Activated T-helper 17 cell treated with anti-CD3 and anti-CD28 coated beads, Interleukin-2, amount 50 U/mL, for 72 hours (primary cell): ENCODE results near the gene PCED1B. TPM values are rescaled to one million over a fixed set of nuclear protein-coding genes. Genes with fewer than 3 reads are reported as not detected.
A peak's percentile ranks its signal among the peaks of the same experiment; 100 is the strongest.
"Not testable (repeated sequence)": the region's sequence is repeated elsewhere in the genome, so short reads cannot be mapped to it uniquely, and the experiment has no call there.

Experiments
- ATAC-seq: fragments of 150-1000 bp; cut with Tn5 transposase; replicated peaks from 2 replicates; pipeline ENCODE4 v1.10.0; 2021; ENCODE audit warnings: mild to moderate bottlenecking, moderate library complexity
- H3K27ac Mint-ChIP-seq: one replicate; pipeline ENCODE4 v1.8.0; 2022; ENCODE audit warnings: mixed read lengths
- H3K27me3 Mint-ChIP-seq: one replicate; pipeline ENCODE4 v1.8.0; 2022; ENCODE audit warnings: mixed read lengths
- H3K36me3 Mint-ChIP-seq: one replicate; pipeline ENCODE4 v1.8.0; 2022; ENCODE audit warnings: low read depth, mild to moderate bottlenecking, mixed read lengths
- H3K4me1 Mint-ChIP-seq: one replicate; pipeline ENCODE4 v1.8.0; 2022; ENCODE audit warnings: mixed read lengths
- H3K4me3 Mint-ChIP-seq: one replicate; pipeline ENCODE4 v1.8.0; 2022; ENCODE audit warnings: mild to moderate bottlenecking, mixed read lengths
- H3K9me3 Mint-ChIP-seq: one replicate; pipeline ENCODE4 v1.8.0; 2022; ENCODE audit warnings: mixed read lengths
- total RNA-seq, 2 donors: library from RNA; stranded (reverse); gene quantifications; one replicate each; pipeline ENCODE4 v1.2.3, GENCODE V29; 2022

Gene PCED1B
- total RNA-seq, 2 donors from 2014 or later: 31.0 to 107 TPM

DNA sequence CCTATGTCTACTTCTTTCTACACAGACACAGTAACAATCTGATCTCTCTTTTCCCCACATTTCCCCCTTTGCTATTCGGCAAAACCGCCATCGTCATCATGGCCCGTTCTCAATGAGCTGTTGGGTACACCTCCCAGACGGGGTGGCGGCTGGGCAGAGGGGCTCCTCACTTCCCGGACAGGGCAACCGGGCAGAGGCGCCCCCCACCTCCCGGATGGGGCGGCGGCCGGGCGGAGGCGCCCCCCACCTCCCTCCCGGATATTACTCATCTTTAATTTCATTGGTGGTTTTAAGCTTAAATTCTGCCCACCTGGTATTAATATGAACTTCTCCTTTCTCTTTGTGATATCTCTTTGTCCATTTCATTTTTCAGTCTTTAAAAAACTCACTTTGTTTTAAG is 90.9 kb downstream of the PCED1B start:
- H3K4me3 Mint-ChIP-seq, H3K4me1 Mint-ChIP-seq, H3K9me3 Mint-ChIP-seq, H3K27ac Mint-ChIP-seq, ATAC-seq, H3K27me3 Mint-ChIP-seq: not testable (repeated sequence)
- peaks cover 63% of the 10 kb centered on the region for H3K36me3 Mint-ChIP-seq

DNA sequence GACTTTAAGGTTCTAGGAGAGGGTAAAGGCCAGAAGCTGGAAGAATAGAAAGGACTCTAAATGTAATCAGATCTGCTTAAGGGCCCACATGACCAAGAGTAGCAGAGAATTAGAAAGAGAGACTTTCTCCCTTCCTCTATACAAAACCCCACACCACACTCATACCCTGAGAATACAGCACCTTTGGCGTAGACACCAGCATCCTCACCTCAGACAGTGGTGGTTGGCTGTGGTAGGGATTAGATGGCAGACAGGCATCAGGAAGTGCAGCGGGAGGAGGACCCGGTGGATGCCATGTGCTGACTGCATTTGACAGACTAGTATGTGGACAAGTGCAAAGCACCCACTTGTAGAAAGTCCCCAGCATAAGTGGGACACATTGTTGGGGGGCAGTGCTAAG is 98.6 kb downstream of the PCED1B start:
- ATAC-seq: no peak
- Mint-ChIP-seq H3K27ac (no peak overlapping the region), H3K27me3 (no peaks in the 10 kb centered on the region), H3K4me3 (no peak overlapping the region), H3K9me3 (no peaks in the 10 kb centered on the region), H3K4me1 (no peaks in the 10 kb centered on the region), H3K36me3 (peaks cover 24% of the 10 kb centered on the region)

DNA sequence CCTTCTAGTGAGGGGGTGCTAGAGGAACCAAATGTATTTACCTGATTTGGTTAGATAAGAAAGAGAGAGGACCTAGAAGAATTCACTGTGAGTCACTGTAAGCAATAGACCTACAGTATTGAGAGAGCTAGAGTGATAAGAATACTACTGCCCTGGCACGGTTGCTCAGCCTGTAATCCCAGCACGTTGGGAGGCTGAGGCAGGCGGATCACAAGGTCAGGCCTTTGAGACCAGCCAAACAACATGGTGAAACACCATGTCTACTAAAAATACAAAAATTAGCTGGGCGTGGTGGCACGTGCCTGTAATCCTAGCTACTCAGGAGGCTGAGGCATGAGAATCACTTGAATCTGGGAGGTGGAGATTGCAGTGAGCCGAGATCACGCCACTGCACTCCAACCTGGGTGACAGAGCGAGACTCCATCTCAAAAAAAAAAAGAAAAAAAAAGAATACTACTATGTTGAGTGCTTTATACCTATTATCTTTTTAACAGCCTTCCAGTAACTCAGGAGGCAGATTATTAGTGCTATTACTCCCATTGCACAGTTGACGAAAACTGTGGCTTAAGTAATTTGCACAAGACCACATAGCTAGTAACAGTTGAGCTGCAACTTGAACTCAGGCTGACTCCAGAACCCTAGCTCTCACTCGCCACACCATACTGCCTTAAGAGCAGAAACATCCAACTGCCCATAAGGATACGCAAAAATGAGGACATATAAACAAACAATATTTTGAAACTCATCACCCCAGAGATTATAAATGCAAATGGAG is 102.9 kb downstream of the PCED1B start:
- H3K27ac Mint-ChIP-seq, ATAC-seq, H3K9me3 Mint-ChIP-seq, H3K4me3 Mint-ChIP-seq, H3K27me3 Mint-ChIP-seq: not testable (repeated sequence)
- Mint-ChIP-seq H3K4me1 (peaks cover 12% of the 10 kb centered on the region), H3K36me3 (peaks cover 36% of the 10 kb centered on the region)

DNA sequence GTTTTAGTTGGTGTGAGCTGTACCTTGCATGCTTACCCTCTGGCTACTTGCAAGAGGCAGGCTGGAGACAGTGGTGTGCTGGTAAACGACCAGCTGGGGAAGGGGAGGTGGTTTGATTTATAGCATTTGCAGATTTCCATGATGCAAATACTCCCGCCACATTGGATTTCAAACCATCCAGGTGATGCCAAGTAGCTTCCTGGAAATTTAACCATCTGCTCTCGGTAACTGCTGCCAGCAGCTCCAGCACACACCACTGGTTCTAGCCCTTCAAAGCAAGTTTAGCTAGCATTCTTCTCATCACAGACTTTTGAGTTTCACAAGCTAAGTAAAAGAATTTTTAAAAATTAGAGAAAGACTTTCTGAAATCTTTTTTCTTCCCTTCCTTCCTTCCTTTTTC is 104.8 kb downstream of the PCED1B start:
- Mint-ChIP-seq H3K27ac (no peak overlapping the region), H3K9me3 (no peaks in the 10 kb centered on the region), H3K36me3 (peaks cover 31% of the 10 kb centered on the region), H3K4me3 (no peak overlapping the region), H3K4me1 (peaks cover 23% of the 10 kb centered on the region), H3K27me3 (no peaks in the 10 kb centered on the region)
- no peak for ATAC-seq

DNA sequence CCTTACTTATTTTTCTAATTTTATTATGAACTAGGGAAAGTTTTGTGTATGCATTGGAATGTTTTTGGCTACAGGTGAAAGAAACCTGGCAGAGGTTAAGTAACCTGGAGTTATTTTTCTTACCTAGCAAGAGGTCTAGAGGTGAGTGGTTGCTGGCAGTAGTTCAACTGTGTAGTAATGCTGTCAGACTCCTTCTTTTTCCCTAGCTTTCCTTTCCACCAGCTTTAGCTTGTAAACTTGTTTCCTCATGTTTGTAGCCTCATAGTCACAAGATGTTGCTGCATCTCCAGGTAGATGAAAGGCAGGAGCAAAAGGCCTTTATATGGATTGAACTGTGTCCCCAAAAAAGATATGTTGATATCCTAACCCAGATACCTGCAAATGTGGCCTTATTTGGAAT is 105.4 kb downstream of the PCED1B start:
- ATAC-seq: no peak
- no peak overlapping the region for H3K27ac Mint-ChIP-seq
- H3K36me3 Mint-ChIP-seq: peaks cover 34% of the 10 kb centered on the region
- H3K27me3 Mint-ChIP-seq: no peaks in the 10 kb centered on the region
- no peaks in the 10 kb centered on the region for H3K9me3 Mint-ChIP-seq
- no peak overlapping the region for H3K4me3 Mint-ChIP-seq
- peaks cover 27% of the 10 kb centered on the region for H3K4me1 Mint-ChIP-seq

DNA sequence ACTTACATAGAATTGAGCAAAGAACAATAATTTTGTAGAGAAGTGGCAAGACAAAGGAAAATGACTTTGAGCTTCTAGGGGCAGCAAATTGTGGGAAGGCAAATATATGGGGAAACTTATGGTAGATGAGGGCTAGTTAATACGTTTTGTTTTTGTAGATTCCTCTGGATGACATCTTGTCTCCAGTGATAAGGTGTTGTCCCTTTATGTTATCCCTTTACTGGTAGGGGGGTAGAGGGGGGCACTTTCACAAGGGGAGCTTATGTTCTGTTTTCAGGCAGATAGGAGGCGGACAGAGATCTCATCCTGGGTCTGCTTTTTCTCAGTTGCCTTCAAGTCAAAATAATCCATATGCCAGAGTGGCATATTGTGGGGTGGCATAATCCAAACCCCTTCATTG is 106.8 kb downstream of the PCED1B start:
- Mint-ChIP-seq H3K4me1 (peaks cover 42% of the 10 kb centered on the region), H3K27me3 (no peaks in the 10 kb centered on the region), H3K27ac (no peak overlapping the region), H3K4me3 (no peak overlapping the region), H3K36me3 (peaks cover 42% of the 10 kb centered on the region), H3K9me3 (no peaks in the 10 kb centered on the region)
- no peak for ATAC-seq

DNA sequence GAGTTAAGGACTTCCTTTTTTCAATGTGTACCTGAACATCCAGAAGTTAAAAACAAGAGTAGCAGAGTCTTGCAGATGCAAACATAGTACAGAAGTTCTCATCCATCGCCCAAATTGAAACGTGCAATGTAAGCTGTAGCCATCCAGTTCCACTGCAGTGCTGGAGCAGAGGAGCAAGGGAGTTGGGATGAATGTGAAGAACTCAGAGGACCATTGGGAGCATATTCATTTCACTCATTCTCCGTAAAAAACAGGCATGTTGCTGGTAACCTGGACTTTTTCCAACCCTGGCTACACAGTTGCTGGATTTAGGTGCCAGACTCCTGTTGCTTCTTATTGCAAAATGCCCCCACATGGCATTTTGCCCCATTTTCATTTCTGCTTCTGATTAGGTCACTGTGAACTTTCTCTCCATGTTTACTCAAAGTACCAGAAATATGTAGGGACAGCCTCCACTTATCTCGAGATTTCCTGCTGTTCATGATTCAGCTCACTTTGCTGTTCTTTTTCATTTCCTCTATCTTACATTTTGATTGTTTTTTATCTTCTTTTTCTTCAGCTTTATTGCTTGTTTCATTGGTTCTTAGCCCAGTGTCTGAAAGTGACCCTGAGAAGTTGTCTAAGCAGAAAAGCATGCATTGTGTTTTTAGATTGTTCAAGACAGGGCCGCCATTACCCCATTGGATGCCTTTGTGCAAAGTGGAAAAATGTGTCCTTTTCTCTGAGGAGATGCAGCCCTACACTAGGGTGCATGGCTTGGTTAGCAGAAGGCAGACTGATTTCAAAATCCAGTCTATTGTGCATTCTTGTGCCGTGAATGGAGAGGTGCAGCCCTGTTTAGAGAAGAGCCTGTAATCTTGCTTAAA is 109.4 kb downstream of the PCED1B start:
- Mint-ChIP-seq H3K4me3 (peak overlapping the region; percentile 4), H3K27me3 (no peaks in the 10 kb centered on the region), H3K4me1 (peaks cover 67% of the 10 kb centered on the region), H3K27ac (no peak overlapping the region), H3K36me3 (peaks cover 51% of the 10 kb centered on the region), H3K9me3 (peaks cover 3% of the 10 kb centered on the region)
- ATAC-seq: no peak

DNA sequence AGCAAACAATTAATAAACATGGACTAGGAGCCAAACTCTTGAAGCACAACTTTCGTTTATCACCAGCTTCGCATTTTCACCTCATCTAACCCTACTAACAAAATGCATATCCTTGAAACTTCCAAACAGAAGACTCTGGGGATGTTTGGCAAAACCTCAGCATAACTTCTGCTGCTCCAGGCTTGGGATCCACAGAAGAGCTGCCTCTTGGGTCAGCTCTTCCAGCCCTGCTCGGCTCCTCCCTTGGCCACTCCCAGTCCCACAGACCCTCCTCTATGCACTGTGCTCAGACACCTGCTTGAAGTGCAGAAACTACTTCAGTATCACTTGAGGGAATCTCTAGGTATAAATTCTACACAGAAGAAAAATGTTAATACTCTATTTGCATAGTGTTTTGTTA is 110.3 kb downstream of the PCED1B start:
- H3K4me1 Mint-ChIP-seq: peaks cover 75% of the 10 kb centered on the region
- H3K4me3 Mint-ChIP-seq: peak overlapping the region; percentile 88
- peaks cover 3% of the 10 kb centered on the region for H3K9me3 Mint-ChIP-seq
- ATAC-seq: no peak
- peak overlapping the region; percentile 91 for H3K27ac Mint-ChIP-seq
- peaks cover 42% of the 10 kb centered on the region for H3K36me3 Mint-ChIP-seq
- no peaks in the 10 kb centered on the region for H3K27me3 Mint-ChIP-seq

DNA sequence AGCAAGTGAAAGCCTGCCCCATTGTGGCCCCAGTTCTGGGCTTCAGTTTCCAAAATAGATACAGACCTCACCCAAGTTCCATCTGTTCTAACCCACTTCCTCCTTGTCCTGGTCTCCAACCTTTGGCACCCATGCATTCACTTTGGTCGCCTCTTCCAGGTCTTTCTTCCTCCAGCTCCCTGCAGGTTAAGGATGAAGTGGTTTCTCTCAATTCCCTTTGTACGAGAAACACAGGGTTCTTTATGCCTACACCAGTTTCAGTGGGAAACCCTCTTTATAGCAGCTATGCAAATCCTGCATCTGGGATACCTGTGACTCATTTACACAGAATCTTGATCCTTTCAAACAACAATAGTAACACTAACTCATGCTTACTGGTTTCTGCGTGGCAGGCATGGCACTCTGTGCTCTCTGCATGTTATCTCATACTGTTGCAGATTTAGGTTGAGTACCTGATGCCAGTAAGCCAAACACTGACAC is 110.9 kb downstream of the PCED1B start:
- peak; percentile 92 for ATAC-seq
- Mint-ChIP-seq H3K4me3 (peak overlapping the region; percentile 88), H3K9me3 (peaks cover 3% of the 10 kb centered on the region), H3K36me3 (peaks cover 36% of the 10 kb centered on the region), H3K4me1 (peaks cover 70% of the 10 kb centered on the region), H3K27me3 (no peaks in the 10 kb centered on the region), H3K27ac (peak overlapping the region; percentile 91)

DNA sequence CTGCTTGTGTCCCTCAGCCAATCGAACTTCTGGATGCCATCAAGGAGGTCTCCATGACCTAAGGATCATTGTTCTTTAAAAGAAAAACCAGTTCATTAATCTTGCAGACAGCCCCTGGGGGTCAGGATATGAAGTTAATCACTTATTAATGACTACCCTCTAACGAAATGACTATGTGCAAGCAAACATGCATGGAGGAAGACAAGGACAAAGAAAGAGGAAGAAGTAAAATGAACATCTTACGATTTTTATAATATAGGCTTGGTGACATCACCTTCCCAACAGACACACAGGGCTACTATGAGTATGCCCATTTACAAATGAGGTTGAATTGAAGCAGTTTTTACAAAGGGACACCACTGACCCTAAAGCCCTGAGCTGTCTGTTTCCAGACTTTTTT is 111.5 kb downstream of the PCED1B start:
- peaks cover 70% of the 10 kb centered on the region for H3K4me1 Mint-ChIP-seq
- peak overlapping the region; percentile 88 for H3K4me3 Mint-ChIP-seq
- peak; percentile 35 for ATAC-seq
- peak overlapping the region; percentile 91 for H3K27ac Mint-ChIP-seq
- H3K36me3 Mint-ChIP-seq: peaks cover 32% of the 10 kb centered on the region
- peaks cover 3% of the 10 kb centered on the region for H3K9me3 Mint-ChIP-seq
- no peaks in the 10 kb centered on the region for H3K27me3 Mint-ChIP-seq

DNA sequence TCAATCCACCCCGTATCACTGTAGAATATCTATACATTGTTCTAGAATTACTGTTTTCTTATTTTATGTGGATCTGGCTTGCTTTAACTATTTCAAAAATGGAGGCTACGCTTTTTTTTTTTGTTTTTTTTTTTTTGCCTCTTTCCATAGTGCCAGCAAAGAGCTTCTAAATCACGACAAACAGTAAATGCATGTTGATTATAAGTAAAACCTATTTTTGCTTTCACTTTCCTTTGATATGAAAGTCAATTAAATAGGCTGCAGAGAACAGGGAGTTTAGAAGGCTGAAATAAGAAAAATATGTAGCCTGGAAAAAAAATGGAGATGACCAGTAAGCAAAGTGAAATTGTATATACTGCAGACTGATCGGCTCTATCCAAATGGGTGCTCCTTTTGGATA is 112.6 kb downstream of the PCED1B start:
- ATAC-seq: no peak
- H3K36me3 Mint-ChIP-seq: peaks cover 30% of the 10 kb centered on the region
- H3K4me3 Mint-ChIP-seq: peak overlapping the region; percentile 88
- H3K27me3 Mint-ChIP-seq: no peaks in the 10 kb centered on the region
- peak overlapping the region; percentile 91 for H3K27ac Mint-ChIP-seq
- peaks cover 3% of the 10 kb centered on the region for H3K9me3 Mint-ChIP-seq
- H3K4me1 Mint-ChIP-seq: peaks cover 66% of the 10 kb centered on the region

DNA sequence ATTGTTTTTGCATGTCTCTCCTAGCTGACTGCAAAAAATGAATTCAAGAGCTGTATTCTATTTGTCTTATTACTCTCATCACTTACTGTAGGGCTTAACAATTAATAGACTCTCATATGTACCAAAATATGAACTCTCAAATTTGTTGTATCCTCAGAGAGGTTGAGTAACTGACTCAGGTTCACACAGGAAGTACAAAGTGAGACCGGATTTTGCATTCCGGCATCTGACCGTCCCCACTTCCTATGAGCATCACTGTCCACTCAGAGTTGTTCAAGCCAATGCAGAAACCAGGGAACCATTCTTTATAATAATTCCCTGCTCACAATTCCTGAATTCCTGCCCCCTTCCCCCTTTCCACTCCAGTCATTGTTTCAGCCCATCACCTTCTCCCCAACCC is 113.6 kb downstream of the PCED1B start:
- H3K4me1 Mint-ChIP-seq: peaks cover 63% of the 10 kb centered on the region
- H3K4me3 Mint-ChIP-seq: peak overlapping the region; percentile 88
- peaks cover 27% of the 10 kb centered on the region for H3K36me3 Mint-ChIP-seq
- H3K27me3 Mint-ChIP-seq: no peaks in the 10 kb centered on the region
- peak overlapping the region; percentile 91 for H3K27ac Mint-ChIP-seq
- ATAC-seq: peak; percentile 43
- peaks cover 3% of the 10 kb centered on the region for H3K9me3 Mint-ChIP-seq

DNA sequence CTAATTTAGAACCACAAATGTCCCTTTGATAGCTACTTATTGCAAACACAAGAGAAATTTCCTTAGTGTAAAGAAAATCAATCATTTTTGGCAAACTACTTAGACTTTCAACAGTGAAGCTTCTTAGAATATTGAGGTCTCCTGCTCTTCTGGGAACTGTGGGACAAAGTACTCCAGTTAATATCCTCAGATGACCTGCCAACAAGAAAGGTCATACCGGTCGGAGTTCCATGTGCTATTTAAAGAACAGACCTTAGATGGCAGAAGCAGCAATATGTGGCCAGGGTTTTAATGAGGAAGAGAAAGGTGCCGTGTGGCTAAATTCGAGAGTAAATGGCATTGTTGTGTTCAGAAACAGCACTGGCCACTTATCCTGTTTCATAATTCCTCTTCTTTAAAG is 115.1 kb downstream of the PCED1B start:
- Mint-ChIP-seq H3K4me1 (peaks cover 59% of the 10 kb centered on the region), H3K27ac (peak overlapping the region; percentile 91)
- no peak for ATAC-seq

DNA sequence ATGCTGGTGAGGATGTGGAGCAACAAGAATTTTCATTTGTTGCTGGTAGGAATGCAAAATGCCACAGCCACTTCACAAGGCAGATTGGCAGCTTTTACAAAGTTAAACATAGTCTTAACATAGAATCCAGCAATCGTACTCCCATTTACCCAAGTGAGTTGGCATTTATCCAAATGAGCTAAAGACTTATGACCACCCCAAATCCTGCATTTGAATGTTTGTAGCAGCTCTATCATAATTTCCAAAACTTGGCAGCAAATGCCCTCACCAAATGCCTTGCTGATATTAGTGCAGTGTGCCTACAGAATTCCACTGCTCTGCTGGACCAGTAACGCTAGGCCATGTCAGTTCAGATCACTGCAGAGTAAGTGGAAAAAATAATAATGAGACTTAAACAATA is 121.0 kb downstream of the PCED1B start:
- H3K4me1 Mint-ChIP-seq: peaks cover 42% of the 10 kb centered on the region
- peaks cover 43% of the 10 kb centered on the region for H3K36me3 Mint-ChIP-seq
- H3K27me3 Mint-ChIP-seq: no peaks in the 10 kb centered on the region
- ATAC-seq: no peak
- peak overlapping the region; percentile 11 for H3K4me3 Mint-ChIP-seq
- peak overlapping the region; percentile 66 for H3K27ac Mint-ChIP-seq
- no peaks in the 10 kb centered on the region for H3K9me3 Mint-ChIP-seq

More for the DNA sequence above, 115.1 kb downstream of the PCED1B start:
- H3K27me3 Mint-ChIP-seq: no peaks in the 10 kb centered on the region
- peak overlapping the region; percentile 88 for H3K4me3 Mint-ChIP-seq
- peaks cover 3% of the 10 kb centered on the region for H3K9me3 Mint-ChIP-seq
- peaks cover 34% of the 10 kb centered on the region for H3K36me3 Mint-ChIP-seq

DNA sequence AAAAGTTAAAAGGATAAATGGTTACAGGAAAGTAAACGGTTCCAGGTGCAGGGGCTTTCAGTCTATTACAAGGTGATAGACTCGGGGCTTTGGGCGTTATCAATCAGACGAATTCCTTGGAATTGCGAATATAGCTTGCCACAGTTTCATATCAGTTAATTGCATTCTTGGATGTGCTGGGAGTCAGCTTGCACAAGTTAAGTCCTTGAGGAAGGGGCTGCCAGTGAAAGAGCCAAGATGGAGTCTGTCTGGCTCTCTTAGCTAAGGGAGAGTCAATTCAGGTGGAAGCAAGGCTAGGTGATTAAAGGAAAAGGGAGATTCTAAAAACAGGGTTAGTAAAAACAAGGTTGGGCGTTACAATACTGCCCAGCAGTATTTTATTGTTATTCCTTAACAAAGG is 121.8 kb downstream of the PCED1B start:
- ATAC-seq: not testable (repeated sequence)
- H3K36me3 Mint-ChIP-seq: peaks cover 50% of the 10 kb centered on the region

More for the DNA sequence above, 121.8 kb downstream of the PCED1B start:
- not testable (repeated sequence) for H3K27me3 Mint-ChIP-seq, H3K9me3 Mint-ChIP-seq
- peaks cover 49% of the 10 kb centered on the region for H3K4me1 Mint-ChIP-seq
- H3K27ac Mint-ChIP-seq: peak overlapping the region; percentile 66
- H3K4me3 Mint-ChIP-seq: peak overlapping the region; percentile 11
